ENCODE results near the gene CENPS. TPM values are rescaled to one million over a fixed set of nuclear protein-coding genes. Genes with fewer than 3 reads are reported as not detected.

The CENPS gene
- polyA plus RNA-seq, 2 of the 4 experiments (the other 2 are of a cell fraction), result 25.7 to 27.3 TPM

GRCh38 chr1:10399444-10399941 is 30.7 kb upstream of the CENPS start:
- ATAC-seq (no peak; a peak in 1 of 6 replicates), DNase-seq (ENCODE audit: low read depth in 1 of 2, low spot score in 1 of 2) (no peak), FAIRE-seq (no peak)
- peaks cover 18% of the 10 kb centered on the region for H3K4me1 ChIP-seq
- H3K27ac ChIP-seq, result peak overlapping the region; percentile 95 to 99
- TF ChIP-seq ESRRA (IDR thresholded peaks at IDR 0.05; ENCODE audit: borderline replicate concordance, low read length) (no peak), HEYL (CRISPR knock-in tag; IDR thresholded peaks at IDR 0.05) (no peak), MAX (IDR thresholded peaks at IDR 0.05) (peak; percentile 14; the same call in 1 of the 2 replicates), SMC3 (IDR thresholded peaks at IDR 0.05) (no peak), BHLHE40 (IDR thresholded peaks at IDR 0.05; ENCODE audit: low read depth, low read length) (no peak), HOXB13 (CRISPR knock-in tag; IDR thresholded peaks at IDR 0.05; ENCODE audit: low read depth) (no peak), RCOR1 (IDR thresholded peaks at IDR 0.05; ENCODE audit: low read depth, low read length) (no peak), EHMT2 (IDR thresholded peaks at IDR 0.05; ENCODE audit: low read depth) (no peak)
- POLR2A ChIA-PET, result interaction anchor here (1.4 to 5.8 kb wide), 6 partner anchors 13 to 31 kb away, joined by 3 to 107 read pairs (median 22); no protein-coding TSS in a partner anchor
- WGBS (ENCODE audit: missing lambda C conversion rate), result under 1% methylated on average over 12 of the region's 42 CpGs
- H3K4me3 ChIP-seq, result peak overlapping the region; percentile 89
- peak overlapping the region; percentile 90 for H3K4me2 ChIP-seq
- CTCF ChIA-PET, result interaction anchor here (1.4 to 4.2 kb wide), 6 partner anchors 12 to 30 kb away, joined by 3 to 22 read pairs (median 6); partner anchors contain the start of gene CENPS
- H3K9me3 ChIP-seq, result peaks cover 22% of the 10 kb centered on the region

GRCh38 chr1:10400013-10400412 is 30.2 kb upstream of the CENPS start:
- TF ChIP-seq TP53 (CRISPR knock-in tag; IDR thresholded peaks at IDR 0.05), result 0 out of 2 replicates have a peak, but pooled peaks have one; percentile 40
- no peak; the same call in 1 of the 2 replicates for TF ChIP-seq POLR2A (IDR thresholded peaks at IDR 0.05; ENCODE audit: low read length)
- ChIA-PET CTCF (interaction anchor here (1.4 to 4.2 kb wide), 5 partner anchors 12 to 30 kb away, joined by 3 to 22 read pairs (median 8); partner anchors contain the start of gene CENPS), POLR2A (interaction anchor here (1.8 to 5.8 kb wide), 4 partner anchors 13 to 22 kb away, joined by 18 to 107 read pairs (median 28); no protein-coding TSS in a partner anchor)
- Histone ChIP-seq H3K27ac (peak overlapping the region; percentile 95 to 99), H3K4me1 (peaks cover 24% of the 10 kb centered on the region), H3K4me2 (peak overlapping the region; percentile 90), H3K9me3 (peaks cover 17% of the 10 kb centered on the region), H3K4me3 (peak overlapping the region; percentile 89)
- DNase-seq (ENCODE audit: low read depth in 1 of 2, low spot score in 1 of 2), result no peak
- no peak for FAIRE-seq
- no peak for ATAC-seq
- WGBS (ENCODE audit: missing lambda C conversion rate), result 0% methylated on average over 8 of the region's 8 CpGs

GRCh38 chr1:10401281-10401680 is 29.0 kb upstream of the CENPS start:
- H3K4me1 ChIP-seq, result peaks cover 36% of the 10 kb centered on the region
- H3K4me2 ChIP-seq, result peak overlapping the region; percentile 90
- peaks cover 4% of the 10 kb centered on the region; the same call in 1 of the 3 replicates for H3K9me3 ChIP-seq
- TF ChIP-seq HES2 (IDR thresholded peaks at IDR 0.05) (no peak), NR3C1 (IDR thresholded peaks at IDR 0.05) (no peak), MAFK (IDR thresholded peaks at IDR 0.05; ENCODE audit: partially characterized antibody) (no peak), CHD4 (IDR thresholded peaks at IDR 0.05; ENCODE audit: borderline replicate concordance) (no peak), FOSL2 (IDR thresholded peaks at IDR 0.05) (no peak), FOSL2 (CRISPR knock-in tag; IDR thresholded peaks at IDR 0.05) (no peak), EP300 (IDR thresholded peaks at IDR 0.05) (no peak), MYC (IDR thresholded peaks at IDR 0.05; ENCODE audit: borderline replicate concordance, low read length) (no peak), EHF (CRISPR knock-in tag; IDR thresholded peaks at IDR 0.05) (no peak), POLR2A (IDR thresholded peaks at IDR 0.05; ENCODE audit: low read length) (no peak), RNF2 (IDR thresholded peaks at IDR 0.05; ENCODE audit: borderline replicate concordance, low read depth) (no peak), E2F6 (IDR thresholded peaks at IDR 0.05; ENCODE audit: borderline replicate concordance, low read depth) (no peak), MAZ (IDR thresholded peaks at IDR 0.05; ENCODE audit: borderline replicate concordance, low read depth, low read length) (no peak)
- no peak for FAIRE-seq
- POLR2A ChIA-PET, result interaction anchor here (3.2 to 5.8 kb wide), 3 partner anchors 13 to 23 kb away, joined by 25 to 107 read pairs (median 30); no protein-coding TSS in a partner anchor
- WGBS (ENCODE audit: missing lambda C conversion rate), result 0% methylated on average over 1 of the region's 1 CpG
- no peak for DNase-seq (ENCODE audit: low read depth in 1 of 2, low spot score in 1 of 2)
- H3K4me3 ChIP-seq, result peak overlapping the region; percentile 89
- H3K27ac ChIP-seq, result peak overlapping the region; percentile 95 to 99
- CTCF ChIA-PET, result interaction anchor here (1.1 to 4.2 kb wide), 2 partner anchors 13 to 23 kb away, joined by 4 to 22 read pairs; no protein-coding TSS in a partner anchor
- ATAC-seq, result no peak

All from A549 (cell line).